ENCODE results near the gene RASSF3.
A peak's percentile ranks its signal among the peaks of the same experiment; 100 is the strongest.

The RASSF3 gene

DNA sequence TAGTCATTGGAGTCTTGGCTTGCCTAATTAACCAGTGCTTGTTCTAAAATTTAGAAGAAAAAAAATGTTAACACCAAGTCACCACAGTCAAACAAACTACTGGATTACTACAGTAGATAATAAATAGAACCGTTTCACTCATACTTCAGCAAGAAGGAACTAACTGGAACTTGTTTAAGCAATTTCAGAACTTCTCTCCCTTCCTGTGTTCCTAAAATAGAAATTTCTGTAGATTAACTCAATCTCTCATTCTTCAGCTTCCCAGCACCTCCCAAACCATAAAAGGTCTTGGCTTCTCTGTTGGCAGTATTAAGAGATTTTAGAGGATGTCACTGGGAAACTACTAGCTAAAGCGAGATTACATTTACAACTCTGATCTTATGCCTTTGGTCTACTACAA, 130.4 kb downstream of the RASSF3 start:
- POLR2A ChIA-PET, result no interaction called here
- peak; percentile 19 for DNase-seq (ENCODE audit: low read depth, low spot score)
- no peak overlapping the region for H3K4me3 ChIP-seq (ENCODE audit: low read depth, low read length)
- CTCF ChIA-PET, result interaction anchor here (0.7 to 1.8 kb wide), 3 partner anchors 24 to 191 kb away, joined by 3 to 6 read pairs (median 3); no protein-coding TSS in a partner anchor
- TF ChIP-seq, protein P1, sequence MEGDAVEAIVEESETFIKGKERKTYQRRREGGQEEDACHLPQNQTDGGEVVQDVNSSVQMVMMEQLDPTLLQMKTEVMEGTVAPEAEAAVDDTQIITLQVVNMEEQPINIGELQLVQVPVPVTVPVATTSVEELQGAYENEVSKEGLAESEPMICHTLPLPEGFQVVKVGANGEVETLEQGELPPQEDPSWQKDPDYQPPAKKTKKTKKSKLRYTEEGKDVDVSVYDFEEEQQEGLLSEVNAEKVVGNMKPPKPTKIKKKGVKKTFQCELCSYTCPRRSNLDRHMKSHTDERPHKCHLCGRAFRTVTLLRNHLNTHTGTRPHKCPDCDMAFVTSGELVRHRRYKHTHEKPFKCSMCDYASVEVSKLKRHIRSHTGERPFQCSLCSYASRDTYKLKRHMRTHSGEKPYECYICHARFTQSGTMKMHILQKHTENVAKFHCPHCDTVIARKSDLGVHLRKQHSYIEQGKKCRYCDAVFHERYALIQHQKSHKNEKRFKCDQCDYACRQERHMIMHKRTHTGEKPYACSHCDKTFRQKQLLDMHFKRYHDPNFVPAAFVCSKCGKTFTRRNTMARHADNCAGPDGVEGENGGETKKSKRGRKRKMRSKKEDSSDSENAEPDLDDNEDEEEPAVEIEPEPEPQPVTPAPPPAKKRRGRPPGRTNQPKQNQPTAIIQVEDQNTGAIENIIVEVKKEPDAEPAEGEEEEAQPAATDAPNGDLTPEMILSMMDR (IDR thresholded peaks at IDR 0.05; ENCODE audit: insufficient read depth, low read length, missing control alignments), result no peak

DNA sequence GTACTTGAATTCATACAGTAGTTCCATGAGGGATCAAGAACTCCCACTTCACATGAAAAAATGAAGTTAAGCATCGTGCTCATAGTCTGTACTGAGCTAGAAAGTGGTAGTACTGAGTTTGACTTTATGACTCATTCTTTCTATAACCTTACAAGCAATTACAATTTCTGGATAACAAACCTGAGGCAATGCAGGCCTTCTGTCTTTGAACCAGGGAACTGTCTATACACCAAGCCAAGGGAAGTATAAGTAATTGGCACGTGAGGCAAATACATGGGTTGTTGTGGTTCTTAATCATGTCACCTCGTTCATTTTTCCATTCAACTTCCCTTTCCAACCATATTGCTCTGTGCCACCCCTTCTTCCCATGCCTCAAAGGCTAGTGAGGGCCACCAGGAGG, 132.1 kb downstream of the RASSF3 start:
- TF ChIP-seq, protein P1 (IDR thresholded peaks at IDR 0.05; ENCODE audit: insufficient read depth, low read length, missing control alignments), result no peak
- CTCF ChIA-PET, result no interaction called here
- H3K4me3 ChIP-seq (ENCODE audit: low read depth, low read length), result no peak overlapping the region
- no peak for DNase-seq (ENCODE audit: low read depth, low spot score)
- POLR2A ChIA-PET, result no interaction called here

- no peak for DNase-seq (ENCODE audit: low read depth, low spot score)
- ChIA-PET CTCF (no interaction called here), POLR2A (no interaction called here)
- TF ChIP-seq, protein P1 (IDR thresholded peaks at IDR 0.05; ENCODE audit: insufficient read depth, low read length, missing control alignments), result no peak
- no peak overlapping the region for H3K4me3 ChIP-seq (ENCODE audit: low read depth, low read length)
Observed at GRCh38 chr12:64743206-64743605, 132.9 kb downstream of the RASSF3 start.

DNA sequence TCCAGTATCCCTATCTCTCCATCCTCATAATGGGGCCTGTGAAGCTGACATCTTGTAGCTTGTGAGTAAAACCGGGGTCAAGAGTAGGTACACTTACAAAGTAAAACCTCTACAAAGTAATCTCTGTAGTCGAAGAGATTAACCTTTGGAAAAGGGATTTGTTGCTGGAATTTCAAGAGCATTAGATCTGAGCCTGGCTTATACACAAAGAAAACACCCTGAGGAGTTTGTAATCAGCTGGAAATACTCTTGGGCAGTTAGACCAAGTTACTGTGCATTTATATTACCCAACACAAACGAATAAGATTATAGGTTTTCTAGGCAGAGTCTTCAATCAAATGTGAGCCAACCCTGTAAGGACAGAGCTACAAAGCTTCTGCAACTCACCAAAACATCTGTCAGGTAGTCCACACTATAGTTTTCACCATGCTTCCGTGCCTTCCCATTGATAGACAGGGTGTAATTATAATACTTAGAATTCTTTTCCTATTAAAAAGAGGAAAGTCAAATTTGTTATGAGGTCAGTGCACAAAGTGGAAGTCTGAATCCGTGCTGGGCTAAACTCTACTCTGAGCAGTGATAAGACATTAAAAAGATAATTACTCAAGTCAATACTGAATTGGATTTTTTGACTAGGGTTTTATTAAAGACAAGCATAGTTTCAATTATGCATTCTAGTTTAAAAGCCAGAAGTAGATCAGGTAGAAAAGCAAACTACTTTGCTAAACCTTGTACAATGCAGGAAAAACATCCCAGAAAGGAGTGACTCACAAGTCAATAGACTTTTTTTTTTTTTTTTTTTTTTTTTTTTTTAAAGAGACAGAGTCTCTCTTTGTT, 134.3 kb downstream of the RASSF3 start:
- ChIA-PET POLR2A (no interaction called here), CTCF (interaction anchor here (1.0 kb wide), 1 partner anchor 11 kb away, joined by 3 read pairs; no protein-coding TSS in a partner anchor)
- DNase-seq (ENCODE audit: low read depth, low spot score), result no peak
- H3K4me3 ChIP-seq (ENCODE audit: low read depth, low read length), result no peak overlapping the region
- TF ChIP-seq, protein P1 (IDR thresholded peaks at IDR 0.05; ENCODE audit: insufficient read depth, low read length, missing control alignments), result no peak

- ChIA-PET POLR2A (no interaction called here), CTCF (no interaction called here)
- no peak for DNase-seq (ENCODE audit: low read depth, low spot score)
- no peak overlapping the region for H3K4me3 ChIP-seq (ENCODE audit: low read depth, low read length)
- TF ChIP-seq, protein P1 (IDR thresholded peaks at IDR 0.05; ENCODE audit: insufficient read depth, low read length, missing control alignments), result no peak
Observed at GRCh38 chr12:64745259-64745807, 135.0 kb downstream of the RASSF3 start.

GRCh38 chr12:64745980-64746379, 135.7 kb downstream of the RASSF3 start:
- ChIA-PET CTCF (interaction anchor here (1.0 to 1.5 kb wide), 2 partner anchors 11 to 197 kb away, joined by 3 to 6 read pairs; no protein-coding TSS in a partner anchor), POLR2A (no interaction called here)
- DNase-seq (ENCODE audit: low read depth, low spot score), result no peak
- H3K4me3 ChIP-seq (ENCODE audit: low read depth, low read length), result no peak overlapping the region
- TF ChIP-seq, protein P1 (IDR thresholded peaks at IDR 0.05; ENCODE audit: insufficient read depth, low read length, missing control alignments), result no peak

Data from AG04449 (cell line).